Thyroid gland (tissue), 4 donors: ENCODE measurements around the gene PPFIA4. TPM values are rescaled to one million over a fixed set of nuclear protein-coding genes. Genes with fewer than 3 reads are reported as not detected.

Experiments used
- DNase-seq, 2 donors: peaks; one replicate each; pipeline ENCODE4 v3.0.0-alpha.2; 2019
- H3K27ac ChIP-seq, 3 donors: fragments of 200-600 bp; sonication (generic); 1 replicate in 2 of 3; 2 replicates in 1 of 3; pipeline ENCODE4 v1.5.1; 2016 to 2019; ENCODE audit warnings: mild to moderate bottlenecking in 1 of 3, moderate library complexity in 1 of 3
- H3K27me3 ChIP-seq: fragments of 200-600 bp; sonication (generic); one replicate; pipeline ENCODE4 v1.5.1; 2019
- H3K36me3 ChIP-seq, 2 donors: fragments of 200-600 bp; sonication (generic); one replicate each; pipeline ENCODE4 v1.5.1; 2016 to 2019
- H3K4me1 ChIP-seq, 2 donors: fragments of 200-600 bp; sonication (generic); one replicate each; pipeline ENCODE4 v1.5.1; 2017 to 2019
- H3K4me3 ChIP-seq, 3 donors: fragments of 200-600 bp; sonication (generic); replicated peaks in 1 of 3; 1 replicate in 2 of 3; 2 replicates in 1 of 3; pipeline ENCODE4 v1.5.1; 2016; ENCODE audit warnings: mild to moderate bottlenecking in 1 of 3
- H3K9me3 ChIP-seq: fragments of 200-600 bp; sonication (generic); one replicate; pipeline ENCODE4 v1.5.1; 2017
- CTCF ChIP-seq, 6 experiments: fragments of 200-600 bp in 3 of 6; fragments of 450-650 bp in 3 of 6; sonication (generic) in 3 of 6; IDR thresholded peaks; one replicate each; pipeline ENCODE4 v1.5.1; 2016 to 2019; ENCODE audit warnings: antibody characterized with exemption in 6 of 6, mild to moderate bottlenecking in 2 of 6, inconsistent platforms in 1 of 6, moderate library complexity in 1 of 6
- POLR2A ChIP-seq, 2 donors: fragments of 450-650 bp; IDR thresholded peaks; one replicate each; pipeline ENCODE4 v1.6.1; 2017; ENCODE audit warnings: antibody characterized with exemption in 2 of 2, mild to moderate bottlenecking in 2 of 2, moderate library complexity in 1 of 2
- WGBS, 2 donors: methylation state at CpG; one replicate each; pipeline ENCODE4 v1.1.5; 2017; 5-methylcytosine and 5-hydroxymethylcytosine counted together
- intact Hi-C: fragments of 100-400 bp; cut with DNase I; formaldehyde crosslinking; loops from one replicate; pipeline ENCODE4 v1.15.1; 2023
- total RNA-seq, 4 donors: library from RNA; depleted of rRNA; stranded (reverse); fragments of >200 nt; gene quantifications; one replicate each; pipeline ENCODE4 v1.2.3, GENCODE V29; 2016

The PPFIA4 gene
- total RNA-seq, 4 donors from 2014 or later, result 0.54 to 3.0 (median 2.1) TPM

- no peak overlapping the region for H3K4me3 ChIP-seq
- TF ChIP-seq CTCF (IDR thresholded peaks at IDR 0.05), result no peak
- TF ChIP-seq POLR2A (IDR thresholded peaks at IDR 0.05), result no peak
- H3K36me3 ChIP-seq, result no peaks in the 10 kb centered on the region
- intact Hi-C loops, result loop anchor here (2.0 to 5.0 kb wide), 2 partner anchors 56 to 101 kb away; no protein-coding TSS in a partner anchor
- H3K27me3 ChIP-seq, result no peaks in the 10 kb centered on the region
- DNase-seq, result no peak
- 59 to 65% methylated on average over 10 of the region's 10 CpGs for WGBS, 2 donors
- H3K4me1 ChIP-seq, result no peaks in the 10 kb centered on the region
- no peak overlapping the region for H3K27ac ChIP-seq
- no peaks in the 10 kb centered on the region for H3K9me3 ChIP-seq
These were observed 90.0 kb downstream of the PPFIA4 start for GRCh38 chr1:203116091-203116820.

- Histone ChIP-seq H3K36me3 (no peaks in the 10 kb centered on the region), H3K4me3 (no peak overlapping the region), H3K27me3 (no peaks in the 10 kb centered on the region), H3K9me3 (no peaks in the 10 kb centered on the region), H3K27ac (no peak overlapping the region), H3K4me1 (no peaks in the 10 kb centered on the region)
- WGBS, 2 donors, result 23 to 27% methylated on average over 24 to 32 of the region's 35 CpGs
- peak; percentile 80 to 81 for DNase-seq
- TF ChIP-seq CTCF (IDR thresholded peaks at IDR 0.05) (peak; percentile 60 to 92 (median 81)), POLR2A (IDR thresholded peaks at IDR 0.05) (no peak)
- intact Hi-C loops, result loop anchor here (2.0 to 5.0 kb wide), 2 partner anchors 54 to 99 kb away; no protein-coding TSS in a partner anchor
These were observed 91.6 kb downstream of the PPFIA4 start for GRCh38 chr1:203117611-203118575.

- WGBS, 2 donors, result 86 to 88% methylated on average over 7 of the region's 7 CpGs
- Histone ChIP-seq H3K27me3 (no peaks in the 10 kb centered on the region), H3K4me3 (no peak overlapping the region), H3K9me3 (no peaks in the 10 kb centered on the region), H3K4me1 (no peaks in the 10 kb centered on the region), H3K27ac (no peak overlapping the region), H3K36me3 (no peaks in the 10 kb centered on the region)
- no peak for DNase-seq
- intact Hi-C loops, result loop anchor here (5.0 kb wide), 1 partner anchor 42 kb away; no protein-coding TSS in a partner anchor
- no peak for TF ChIP-seq CTCF (IDR thresholded peaks at IDR 0.05)
- no peak for TF ChIP-seq POLR2A (IDR thresholded peaks at IDR 0.05)
These were observed 94.2 kb downstream of the PPFIA4 start for GRCh38 chr1:203120325-203121153.

- Histone ChIP-seq H3K36me3 (no peaks in the 10 kb centered on the region), H3K27ac (no peak overlapping the region), H3K4me3 (no peak overlapping the region), H3K4me1 (peaks cover 0 to under 1% of the 10 kb centered on the region in 2 donors), H3K9me3 (no peaks in the 10 kb centered on the region), H3K27me3 (no peaks in the 10 kb centered on the region)
- no peak for DNase-seq
- intact Hi-C loops, result loop anchor here (5.0 kb wide), 1 partner anchor 41 kb away; no protein-coding TSS in a partner anchor
- TF ChIP-seq POLR2A (IDR thresholded peaks at IDR 0.05), result no peak
- no peak for TF ChIP-seq CTCF (IDR thresholded peaks at IDR 0.05)
- 67 to 71% methylated on average over 11 of the region's 11 CpGs for WGBS, 2 donors
These were observed 95.1 kb downstream of the PPFIA4 start for GRCh38 chr1:203121186-203122015.
